PC-9 (cell line): Measurements from ENCODE around the gene PAPSS1.
"Not testable (repeated sequence)": the region's sequence is repeated elsewhere in the genome, so short reads cannot be mapped to it uniquely, and the experiment has no call there.

Source experiments
- CTCF ChIP-seq: fragments of 200-600 bp; sonication (generic); conservative IDR thresholded peaks from 2 replicates; pipeline ENCODE4 v1.6.1; 2017; ENCODE audit warnings: mixed run types, antibody characterized with exemption, mild to moderate bottlenecking, moderate library complexity
- EZH2 ChIP-seq: fragments of 200-600 bp; sonication (generic); IDR thresholded peaks from 2 replicates; pipeline ENCODE4 v1.8.0; 2017; ENCODE audit warnings: antibody characterized with exemption, low read depth

DNA sequence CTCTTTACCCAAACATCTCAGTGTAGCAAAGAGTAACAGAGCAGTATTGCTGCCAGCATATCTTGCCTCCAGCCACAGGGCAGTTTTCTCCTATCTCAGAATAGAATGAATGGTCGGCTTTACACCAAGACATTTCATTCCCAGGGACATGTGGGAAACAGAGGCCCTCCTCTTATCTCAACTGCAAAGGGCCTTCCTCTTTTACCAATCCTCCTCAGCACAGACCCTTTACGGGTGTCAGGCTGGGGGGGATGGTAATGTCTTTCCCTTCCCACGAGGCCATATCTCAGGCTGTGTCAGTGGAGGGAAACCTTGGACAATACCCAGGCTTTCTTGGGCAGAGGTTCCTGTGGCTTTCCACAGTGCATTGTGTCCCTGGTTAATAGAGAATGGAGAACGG lies 9.0 kb upstream of the PAPSS1 start:
- TF ChIP-seq CTCF, EZH2: not testable (repeated sequence)
